H1 (cell line): ENCODE data around the gene ST3GAL2. TPM values are rescaled to one million over a fixed set of nuclear protein-coding genes. Genes with fewer than 3 reads are reported as not detected.

ENCODE experiments used
- CTCF ChIA-PET: fragments of 300-600 bp; sonication (Branson Sonifier 250); formaldehyde crosslinking; loops from one replicate; lab custom pipeline; 2021; ENCODE audit not compliant: partially characterized antibody; lab: Charles Lee
- POLR2A ChIA-PET: fragments of 300-600 bp; sonication (Branson Sonifier 250); formaldehyde crosslinking; loops from one replicate; lab custom pipeline; 2021; ENCODE audit warnings: inconsistent platforms; ENCODE audit not compliant: partially characterized antibody; lab: Charles Lee
- DNase-seq, 2 experiments: peaks; one replicate each; pipeline versions ENCODE4 v3.0.0 to v3.0.0-alpha.2; 2010 to 2022; ENCODE audit warnings: low spot score in 2 of 2, low read depth in 1 of 2, mixed read lengths in 1 of 2
- FAIRE-seq: peaks from 2 replicates; lab custom pipeline; 2011; peaks lifted over from hg19 to GRCh38; lab: Jason Lieb, UNC
- H2AFZ ChIP-seq: 2 replicates; pipeline ENCODE4 v1.8.1; 2012; ENCODE audit warnings: low read length, inconsistent platforms
- H2AK5ac ChIP-seq: 2 replicates; pipeline ENCODE4 v1.6.1; 2013; ENCODE audit warnings: low read depth, low read length
- H2BK120ac ChIP-seq: replicated peaks from 2 replicates; pipeline ENCODE3; 2013; ENCODE audit warnings: low read depth, low read length, inconsistent platforms
- H2BK12ac ChIP-seq: 2 replicates; pipeline ENCODE4 v1.6.1; 2013; ENCODE audit warnings: low read depth, low read length
- H2BK15ac ChIP-seq: 2 replicates; pipeline ENCODE4 v1.6.1; 2013; ENCODE audit warnings: low read length
- H2BK20ac ChIP-seq: 2 replicates; pipeline ENCODE4 v1.6.1; 2013; ENCODE audit warnings: low read length
- H2BK5ac ChIP-seq: 2 replicates; pipeline ENCODE4 v1.6.1; 2013; ENCODE audit warnings: low read depth, low read length
- H3K14ac ChIP-seq: 2 replicates; pipeline ENCODE4 v1.6.1; 2013; ENCODE audit warnings: inconsistent platforms; ENCODE audit not compliant: insufficient read length
- H3K18ac ChIP-seq: 2 replicates; pipeline ENCODE4 v1.6.1; 2013; ENCODE audit warnings: low read length; ENCODE audit errors: extremely low read depth
- H3K23ac ChIP-seq: 2 replicates; pipeline ENCODE4 v1.6.1; 2013; ENCODE audit warnings: inconsistent platforms; ENCODE audit not compliant: insufficient read length
- H3K23me2 ChIP-seq: 2 replicates; pipeline ENCODE4 v1.6.1; 2013; ENCODE audit warnings: low read depth, low read length
- H3K27ac ChIP-seq: 2 replicates; pipeline ENCODE4 v1.6.1; 2011; ENCODE audit warnings: low read depth, low read length, inconsistent platforms
- H3K27me3 ChIP-seq, 4 experiments: replicated peaks in 1 of 4; 1 replicate in 1 of 4; 2 replicates in 3 of 4; pipeline versions ENCODE4 v1.6.1 to v1.8.1; 2011 to 2013; ENCODE audit warnings: low read length in 3 of 4, mild to moderate bottlenecking in 3 of 4, inconsistent platforms in 2 of 4, mixed read lengths in 2 of 4, moderate library complexity in 1 of 4; ENCODE audit not compliant: control insufficient read depth in 3 of 4, insufficient read depth in 3 of 4; ENCODE audit errors: extremely low read depth in 1 of 4
- H3K36me3 ChIP-seq, 4 experiments: 2 replicates each; pipeline versions ENCODE4 v1.6.1 to v1.8.1; 2011 to 2013; ENCODE audit warnings: mild to moderate bottlenecking in 4 of 4, low read length in 3 of 4, moderate library complexity in 2 of 4, control low read depth in 1 of 4, inconsistent platforms in 1 of 4; ENCODE audit not compliant: insufficient read depth in 4 of 4, control insufficient read depth in 2 of 4
- H3K4ac ChIP-seq: replicated peaks from 2 replicates; pipeline ENCODE3; 2013; ENCODE audit warnings: low read length, low read depth, mixed read lengths, inconsistent platforms; ENCODE audit not compliant: insufficient read length
- H3K4me1 ChIP-seq, 4 experiments: replicated peaks in 1 of 4; 1 replicate in 1 of 4; 2 replicates in 3 of 4; pipeline versions ENCODE4 v1.6.1 to v1.8.1; 2011 to 2013; ENCODE audit warnings: low read length in 3 of 4, inconsistent platforms in 2 of 4, mixed read lengths in 1 of 4; ENCODE audit not compliant: insufficient read depth in 4 of 4, control insufficient read depth in 3 of 4
- H3K4me2 ChIP-seq, 2 experiments: 2 replicates each; pipeline versions ENCODE4 v1.6.1 to v1.8.1; 2011 to 2013; ENCODE audit warnings: low read depth in 2 of 2, low read length in 2 of 2, control low read depth in 1 of 2, inconsistent platforms in 1 of 2, mild to moderate bottlenecking in 1 of 2; ENCODE audit not compliant: insufficient read depth in 1 of 2
- H3K4me3 ChIP-seq, 4 experiments: fragments of 200-600, 300-600 bp in 1 of 4; sonication (generic), shearing (Covaris generic), sonication (Bioruptor Twin) in 1 of 4; 2 replicates each; pipeline versions ENCODE4 v1.5.1 to v1.8.1; 2011 to 2016; ENCODE audit warnings: low read length in 4 of 4, low read depth in 3 of 4, control low read depth in 2 of 4, inconsistent platforms in 2 of 4, mild to moderate bottlenecking in 2 of 4, mixed read lengths in 1 of 4, moderate library complexity in 1 of 4; ENCODE audit not compliant: insufficient read depth in 2 of 4; ENCODE audit errors: extremely low read depth in 1 of 4
- H3K56ac ChIP-seq: replicated peaks from 2 replicates; pipeline ENCODE3; 2013; ENCODE audit warnings: low read depth, mild to moderate bottlenecking, mixed read lengths, low read length, inconsistent platforms; ENCODE audit not compliant: insufficient read length
- H3K79me1 ChIP-seq: 2 replicates; pipeline ENCODE4 v1.6.1; 2013; ENCODE audit warnings: low read depth, low read length, control low read depth
- H3K79me2 ChIP-seq, 2 experiments: 2 replicates each; pipeline versions ENCODE4 v1.6.1 to v1.8.1; 2012 to 2013; ENCODE audit warnings: low read length in 2 of 2, mild to moderate bottlenecking in 2 of 2, inconsistent platforms in 1 of 2; ENCODE audit not compliant: insufficient read depth in 2 of 2, control insufficient read depth in 1 of 2
- H3K9ac ChIP-seq, 4 experiments: replicated peaks in 1 of 4; 1 replicate in 1 of 4; 2 replicates in 3 of 4; pipeline versions ENCODE4 v1.6.1 to v1.8.1; 2011 to 2013; ENCODE audit warnings: low read depth in 3 of 4, low read length in 3 of 4, control low read depth in 2 of 4, mild to moderate bottlenecking in 2 of 4, moderate library complexity in 2 of 4, inconsistent platforms in 1 of 4; ENCODE audit errors: extremely low read depth in 1 of 4
- H3K9me3 ChIP-seq, 2 experiments: 2 replicates each; pipeline versions ENCODE4 v1.6.1 to v1.8.1; 2012 to 2013; ENCODE audit warnings: mild to moderate bottlenecking in 2 of 2, moderate library complexity in 2 of 2, control low read depth in 1 of 2, inconsistent platforms in 1 of 2, low read depth in 1 of 2, low read length in 1 of 2, mixed read lengths in 1 of 2; ENCODE audit not compliant: insufficient read depth in 2 of 2
- H4K20me1 ChIP-seq, 2 experiments: replicated peaks in 1 of 2; 2 replicates each; pipeline versions ENCODE3 to v1.8.1; 2011 to 2013; ENCODE audit warnings: inconsistent platforms in 2 of 2, low read length in 2 of 2, mild to moderate bottlenecking in 1 of 2; ENCODE audit not compliant: insufficient read depth in 2 of 2, control insufficient read depth in 1 of 2
- H4K5ac ChIP-seq: 2 replicates; pipeline ENCODE4 v1.6.1; 2013; ENCODE audit warnings: low read length, low read depth, mixed read lengths, inconsistent platforms; ENCODE audit not compliant: insufficient read length
- H4K8ac ChIP-seq: 2 replicates; pipeline ENCODE4 v1.8.0; 2013; ENCODE audit warnings: mild to moderate bottlenecking, moderate library complexity, low read length, inconsistent platforms; ENCODE audit not compliant: insufficient read depth; ENCODE audit errors: extremely low read depth
- H4K91ac ChIP-seq: replicated peaks from 2 replicates; pipeline ENCODE3; 2013; ENCODE audit warnings: low read length, mixed read lengths, inconsistent platforms; ENCODE audit not compliant: insufficient read length
- CBX5 ChIP-seq: fragments of 300-800, 300-1000 bp; sonication (generic); IDR thresholded peaks from 2 replicates; pipeline ENCODE4 v1.7.1; 2016; ENCODE audit warnings: antibody characterized with exemption, low read length, low read depth
- CTCF ChIP-seq, 3 experiments: IDR thresholded peaks; 1 replicate in 2 of 3; 2 replicates in 1 of 3; pipeline versions ENCODE4 v1.5.1 to v1.6.1; 2011; ENCODE audit warnings: low read length in 3 of 3, mild to moderate bottlenecking in 3 of 3, inconsistent platforms in 2 of 3, low read depth in 1 of 3, moderate library complexity in 1 of 3; ENCODE audit not compliant: insufficient read depth in 1 of 3; ENCODE audit errors: control extremely low read depth in 1 of 3
- SAP30 ChIP-seq: fragments of 300-600 bp; sonication (generic); IDR thresholded peaks from 2 replicates; pipeline ENCODE4 v1.7.1; 2012; ENCODE audit warnings: low read length, moderate library complexity, mild to moderate bottlenecking, inconsistent platforms; ENCODE audit not compliant: insufficient read depth, insufficient replicate concordance
- WGBS, 2 experiments: shearing (Covaris generic) in 1 of 2; methylation state at CpG; one replicate each; pipeline versions ENCODE4 v1.1.6 to v1.1.7; 2013 to 2015; ENCODE audit warnings: low lambda C conversion rate in 2 of 2, mixed read lengths in 2 of 2, inconsistent platforms in 1 of 2, low coverage in 1 of 2, missing lambda C conversion rate in 1 of 2; ENCODE audit not compliant: insufficient replicate concordance in 2 of 2, insufficient coverage in 1 of 2, insufficient read length in 1 of 2; ENCODE audit errors: extremely low coverage in 1 of 2, missing lambda C conversion rate in 1 of 2; 5-methylcytosine and 5-hydroxymethylcytosine counted together
- polyA plus RNA-seq, 7 experiments: library from polyadenylated mRNA; depleted of rRNA in 3 of 7; stranded (reverse) in 5 of 7; unstranded in 2 of 7; fragments of >200 nt in 5 of 7; fragments of 200-250 nt in 2 of 7; gene quantifications; 1 replicate in 5 of 7; 2 replicates in 1 of 7; 4 replicates in 1 of 7; pipeline versions ENCODE4 v1.2.1 to v1.2.3, GENCODE V29; 2011 to 2013; ENCODE audit warnings: missing spikeins in 2 of 7, mixed read lengths in 2 of 7
- total RNA-seq: library from RNA; stranded (reverse); fragmentation: NEBNext Ultra II Directional; extraction: Animal tissue kit (Norgen Biotek cat#: 25700); gene quantifications from 2 replicates; pipeline ENCODE4 v1.2.1, GENCODE V29; 2021

The ST3GAL2 gene
- total and polyA plus RNA-seq, 2 of the 8 experiments (the other 6 are each of a cell fraction or from before 2014, with no cell fraction given): 14.4 to 39.7 TPM

- Histone ChIP-seq H4K8ac (no peak overlapping the region), H3K14ac (no peak overlapping the region), H2AK5ac (no peak overlapping the region), H3K4me2 (no peak overlapping the region), H3K79me1 (no peaks in the 10 kb centered on the region), H2BK20ac (no peak overlapping the region), H3K4ac (no peak overlapping the region), H2BK120ac (no peak overlapping the region), H3K36me3 (no peaks in the 10 kb centered on the region), H3K79me2 (no peaks in the 10 kb centered on the region), H3K9me3 (no peaks in the 10 kb centered on the region), H3K27ac (no peak overlapping the region), H2BK12ac (no peak overlapping the region), H3K4me3 (no peak overlapping the region), H4K20me1 (no peaks in the 10 kb centered on the region), H3K23me2 (no peaks in the 10 kb centered on the region), H2AFZ (no peak overlapping the region), H3K9ac (no peak overlapping the region), H3K23ac (no peak overlapping the region), H4K91ac (no peak overlapping the region), H3K4me1 (peaks cover 0 to 5% (median 1%) of the 10 kb centered on the region in 4 experiments; a peak in 3 of 7 replicates), H3K56ac (no peak overlapping the region), H4K5ac (no peak overlapping the region), H3K27me3 (no peaks in the 10 kb centered on the region), H2BK15ac (0 out of 2 replicates have a peak overlapping the region, but pooled peaks have one; percentile 14), H3K18ac (no peak overlapping the region), H2BK5ac (no peak overlapping the region)
- ChIA-PET POLR2A (interaction anchor here (1.9 to 2.2 kb wide), 2 partner anchors 9 to 82 kb away, joined by 6 to 10 read pairs; partner anchors contain the start of gene FCSK), CTCF (interaction anchor here (0.8 to 4.7 kb wide), 4 partner anchors 8 to 69 kb away, joined by 3 to 34 read pairs (median 6); partner anchors contain the start of gene FCSK)
- WGBS, 2 experiments: 96% methylated on average over 2 of the region's 2 CpGs; no CpG with 5 or more reads in 1 of the 2 experiments
- DNase-seq (no peak), FAIRE-seq (no peak)
- TF ChIP-seq CBX5 (no peak), SAP30 (no peak), CTCF (IDR thresholded peaks at IDR 0.05; ENCODE audit: control extremely low read depth in 1 of 3, insufficient read depth in 1 of 3, low read depth in 1 of 3, low read length in 3 of 3) (no peak)
These were observed 24.3 kb upstream of the ST3GAL2 start for GRCh38 chr16:70463235-70463634.
